Measurements from ENCODE around the gene TREM2.

Gene TREM2

GRCh38 chr6:41187924-41188886, 25.3 kb upstream of the TREM2 start:
- peaks cover 4% of the 10 kb centered on the region for H3K9me3 Mint-ChIP-seq
- H3K4me3 Mint-ChIP-seq: no peak overlapping the region
- TF ChIP-seq CTCF (IDR thresholded peaks at IDR 0.05; ENCODE audit: unreplicated experiment in 3 of 3): no peak
- H3K27me3 Mint-ChIP-seq (ENCODE audit: low read depth): peaks cover 18% of the 10 kb centered on the region
- H3K4me1 Mint-ChIP-seq: no peaks in the 10 kb centered on the region
- no peaks in the 10 kb centered on the region for H3K36me3 Mint-ChIP-seq (ENCODE audit: low read depth)
- H3K27ac Mint-ChIP-seq: no peak overlapping the region

- Mint-ChIP-seq H3K4me1 (no peaks in the 10 kb centered on the region), H3K27me3 (ENCODE audit: low read depth) (peaks cover 5% of the 10 kb centered on the region), H3K27ac (no peak overlapping the region), H3K9me3 (peaks cover 4% of the 10 kb centered on the region), H3K4me3 (no peak overlapping the region), H3K36me3 (ENCODE audit: low read depth) (no peaks in the 10 kb centered on the region)
- TF ChIP-seq CTCF (IDR thresholded peaks at IDR 0.05; ENCODE audit: unreplicated experiment in 3 of 3): no peak
Measured at GRCh38 chr6:41186031-41186562, 23.2 kb upstream of the TREM2 start.

DNA sequence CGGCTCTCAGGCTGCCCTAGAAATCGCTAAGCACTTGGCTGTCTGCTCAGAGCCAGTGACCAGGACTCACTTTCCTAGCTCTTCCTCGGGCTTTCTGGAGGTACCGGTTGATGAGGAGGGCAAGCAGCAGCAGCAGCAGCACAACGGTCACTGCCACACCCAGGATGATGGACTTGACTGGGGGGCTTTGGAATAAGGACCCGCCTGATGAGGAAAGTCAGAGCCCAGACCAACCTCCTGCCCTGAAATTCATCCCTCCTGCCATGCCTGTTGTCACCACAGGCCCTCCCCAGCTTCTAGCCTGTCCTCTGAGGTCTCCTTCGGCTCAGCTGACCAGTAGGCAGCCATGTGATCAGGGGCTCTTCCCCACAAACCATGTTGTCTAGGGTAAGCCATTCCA, 21.8 kb upstream of the TREM2 start:
- Mint-ChIP-seq H3K4me3 (no peak overlapping the region), H3K36me3 (ENCODE audit: low read depth) (no peaks in the 10 kb centered on the region), H3K27me3 (ENCODE audit: low read depth) (peaks cover 7% of the 10 kb centered on the region), H3K9me3 (peaks cover 4% of the 10 kb centered on the region), H3K4me1 (no peaks in the 10 kb centered on the region), H3K27ac (no peak overlapping the region)
- no peak for TF ChIP-seq CTCF (IDR thresholded peaks at IDR 0.05; ENCODE audit: unreplicated experiment in 3 of 3)

DNA sequence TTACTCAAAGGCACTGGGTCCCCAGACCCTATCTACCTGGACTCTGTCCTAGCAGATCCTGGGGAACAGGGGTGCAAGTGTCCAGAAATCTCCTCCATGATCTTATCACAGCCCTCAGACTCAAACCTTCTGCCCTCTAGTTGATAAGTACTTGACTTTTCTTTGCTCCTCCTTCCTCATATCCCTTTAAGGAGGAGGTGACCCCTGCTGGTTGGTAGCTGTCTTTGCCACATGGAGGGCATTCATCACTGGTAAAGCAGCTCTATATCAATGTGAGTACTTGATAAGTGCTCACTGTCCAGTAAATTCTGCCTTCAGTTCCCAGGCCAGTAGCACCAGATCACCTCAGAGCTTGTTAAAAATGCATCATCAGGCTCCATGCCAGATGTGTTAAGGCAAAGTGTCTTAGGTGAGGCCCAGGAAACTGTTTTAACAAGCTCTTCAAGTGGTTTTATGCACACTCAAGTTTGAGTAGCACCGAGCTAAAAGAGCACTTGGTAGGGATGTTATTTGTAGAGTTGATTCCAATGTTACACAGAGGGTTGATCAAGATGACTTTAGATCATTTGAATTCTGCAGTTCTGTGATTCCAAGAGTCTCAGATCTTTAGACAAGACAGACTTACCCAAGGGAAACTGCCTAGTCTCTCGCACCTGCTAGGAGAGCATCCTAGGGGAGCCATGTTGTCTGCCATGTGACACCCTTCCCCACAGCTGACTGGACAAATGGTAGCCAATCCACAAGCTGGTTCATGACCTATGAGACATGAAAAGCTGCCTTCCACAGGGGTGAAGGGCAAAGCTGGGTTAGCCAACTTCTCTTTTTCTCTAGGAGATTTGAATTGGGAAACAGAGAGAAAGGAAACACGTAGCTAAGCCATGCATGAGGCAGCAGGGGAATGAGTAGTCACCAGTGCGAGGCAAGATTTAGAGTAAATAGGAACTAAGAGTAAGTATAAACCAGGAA, 19.4 kb upstream of the TREM2 start:
- H3K27ac Mint-ChIP-seq: no peak overlapping the region
- H3K36me3 Mint-ChIP-seq (ENCODE audit: low read depth): no peaks in the 10 kb centered on the region
- H3K4me3 Mint-ChIP-seq: no peak overlapping the region
- H3K27me3 Mint-ChIP-seq (ENCODE audit: low read depth): peaks cover 5% of the 10 kb centered on the region
- TF ChIP-seq CTCF (IDR thresholded peaks at IDR 0.05; ENCODE audit: unreplicated experiment in 3 of 3): peak; percentile 44 to 58 (median 48)
- H3K4me1 Mint-ChIP-seq: no peaks in the 10 kb centered on the region
- H3K9me3 Mint-ChIP-seq: no peaks in the 10 kb centered on the region

- H3K9me3 Mint-ChIP-seq: no peaks in the 10 kb centered on the region
- H3K27ac Mint-ChIP-seq: no peak overlapping the region
- no peaks in the 10 kb centered on the region for H3K36me3 Mint-ChIP-seq (ENCODE audit: low read depth)
- no peaks in the 10 kb centered on the region for H3K4me1 Mint-ChIP-seq
- TF ChIP-seq CTCF (IDR thresholded peaks at IDR 0.05; ENCODE audit: unreplicated experiment in 3 of 3): no peak
- H3K27me3 Mint-ChIP-seq (ENCODE audit: low read depth): peaks cover 10% of the 10 kb centered on the region
- H3K4me3 Mint-ChIP-seq: no peak overlapping the region
Measured at GRCh38 chr6:41181566-41181965, 18.6 kb upstream of the TREM2 start.

Data from nephron (organoid).